ENCODE results near the gene WFDC12. TPM values are rescaled to one million over a fixed set of nuclear protein-coding genes. Genes with fewer than 3 reads are reported as not detected.
"Not testable (repeated sequence)": the region's sequence is repeated elsewhere in the genome, so short reads cannot be mapped to it uniquely, and the experiment has no call there.

The WFDC12 gene, protein sequence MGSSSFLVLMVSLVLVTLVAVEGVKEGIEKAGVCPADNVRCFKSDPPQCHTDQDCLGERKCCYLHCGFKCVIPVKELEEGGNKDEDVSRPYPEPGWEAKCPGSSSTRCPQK
- not detected in 2 replicates for total RNA-seq (2014; rRNA removed; shearing (Covaris generic))

DNA sequence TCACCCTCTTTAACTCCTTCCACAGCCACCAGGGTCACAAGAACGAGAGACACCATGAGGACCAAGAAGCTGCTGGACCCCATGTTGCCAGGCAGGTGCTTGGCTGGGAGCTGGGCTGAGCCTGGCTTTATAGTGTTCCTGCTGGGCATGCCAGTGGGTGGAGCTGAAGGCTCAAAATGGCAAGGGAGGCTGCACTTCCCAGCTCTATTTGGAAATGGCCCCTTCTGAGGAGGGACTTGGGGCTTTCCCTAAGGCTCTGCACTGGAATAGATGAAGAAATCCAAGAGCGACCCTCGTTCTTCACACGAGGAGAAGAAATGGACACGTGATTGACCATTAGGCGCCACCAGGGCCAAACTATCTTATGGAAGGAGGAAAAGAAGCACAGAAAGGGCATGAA lies at the start of gene WFDC12:
TSS of gene WFDC12 (minus strand) at position 101 of the 400 bp plus-strand sequence. CDS start at position 83, 18 bp downstream.
- no peak for DNase-seq (ENCODE audit: low spot score)

DNA sequence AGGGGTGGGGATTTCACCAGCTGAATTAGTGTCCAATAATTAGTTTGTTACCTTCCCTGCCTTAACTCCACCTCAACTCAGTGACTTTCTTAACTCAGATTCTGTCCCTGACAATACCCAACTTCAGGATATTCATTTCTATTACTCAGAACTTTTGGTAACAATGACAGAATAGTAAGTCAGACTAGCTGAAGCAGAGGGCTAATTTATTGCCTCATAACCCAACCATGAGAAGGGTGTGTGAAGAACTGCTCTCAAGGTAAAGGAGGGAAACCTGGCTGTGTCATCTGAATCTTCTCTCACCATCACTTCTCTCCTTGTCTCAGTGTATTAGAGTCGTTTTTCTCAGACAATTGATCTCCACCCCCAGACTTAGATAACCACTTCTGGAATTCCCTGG lies 49.3 kb upstream of the WFDC12 start:
- DNase-seq (ENCODE audit: low spot score), result no peak

DNA sequence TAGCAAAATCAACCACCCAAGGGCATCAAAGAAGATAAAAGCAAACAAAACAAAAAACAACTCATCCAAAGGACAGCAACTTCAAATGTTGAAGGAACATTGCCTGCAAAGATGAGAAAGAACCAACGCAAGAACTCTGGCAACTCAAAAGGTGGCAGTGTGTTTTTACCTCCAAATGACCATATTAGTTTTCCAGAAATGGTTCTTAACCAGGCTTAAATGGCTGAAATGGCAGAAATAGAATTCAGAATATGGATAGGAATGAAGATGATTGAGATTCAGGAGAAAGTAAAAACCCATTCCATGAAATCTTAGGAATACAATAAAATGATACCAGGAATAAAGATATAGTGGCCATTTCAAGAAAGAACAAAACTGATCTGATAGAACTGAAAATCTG lies 40.6 kb upstream of the WFDC12 start:
- no peak for DNase-seq (ENCODE audit: low spot score)

DNA sequence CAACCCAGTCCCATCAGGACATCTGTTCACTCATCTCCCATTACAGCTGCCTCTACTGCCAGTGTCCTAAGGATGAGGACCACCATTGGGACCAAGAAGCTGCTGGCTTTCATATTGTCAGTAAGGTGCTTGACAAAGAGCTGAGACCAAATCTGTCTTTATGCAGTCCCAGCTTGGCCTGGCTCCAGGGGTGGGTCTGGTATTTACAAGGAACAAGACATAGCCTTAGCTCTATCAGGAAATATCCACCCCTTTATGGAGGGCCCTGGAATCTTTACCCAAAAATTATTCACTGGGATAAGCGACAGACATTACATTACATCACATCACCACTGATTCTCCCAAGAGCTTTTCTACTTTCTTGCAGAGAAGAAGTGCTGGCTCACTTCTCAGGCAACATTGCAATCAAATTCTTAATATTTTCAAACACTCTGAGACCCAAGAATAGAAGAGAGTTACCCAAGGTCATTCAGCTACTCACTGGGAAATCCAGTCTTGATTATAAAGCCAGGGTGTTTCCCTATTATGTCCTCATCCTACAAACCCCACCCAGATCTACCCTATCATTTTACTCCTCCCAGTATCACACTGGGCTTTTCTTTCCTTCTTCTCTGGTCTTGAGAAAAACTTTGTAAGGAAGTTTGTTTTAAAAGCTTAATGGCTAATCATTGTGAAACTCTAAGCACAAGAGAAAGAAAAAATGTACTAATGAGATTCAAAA lies 39.0 kb upstream of the WFDC12 start:
- peak; percentile 70 for DNase-seq (ENCODE audit: low spot score)

DNA sequence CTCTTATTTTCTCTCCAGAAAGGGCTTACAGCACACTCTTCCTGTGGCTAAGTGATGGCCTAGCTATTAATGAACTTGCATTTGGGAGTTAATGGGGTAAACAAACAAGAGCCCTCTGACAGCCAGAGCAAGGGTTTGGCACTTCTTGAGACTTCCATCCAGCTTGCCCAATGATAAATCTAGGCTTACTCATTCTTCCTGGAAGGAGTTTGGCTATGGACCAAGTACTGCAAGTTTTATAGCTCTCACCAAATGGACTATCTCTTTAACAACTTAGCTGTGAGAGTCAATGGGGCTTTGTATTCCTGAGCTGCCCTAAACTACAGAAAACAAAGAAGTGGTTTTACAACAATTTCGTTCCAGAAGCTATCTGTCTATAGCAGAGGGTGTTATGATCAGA lies 33.7 kb upstream of the WFDC12 start:
- DNase-seq (ENCODE audit: low spot score), result peak; percentile 97

DNA sequence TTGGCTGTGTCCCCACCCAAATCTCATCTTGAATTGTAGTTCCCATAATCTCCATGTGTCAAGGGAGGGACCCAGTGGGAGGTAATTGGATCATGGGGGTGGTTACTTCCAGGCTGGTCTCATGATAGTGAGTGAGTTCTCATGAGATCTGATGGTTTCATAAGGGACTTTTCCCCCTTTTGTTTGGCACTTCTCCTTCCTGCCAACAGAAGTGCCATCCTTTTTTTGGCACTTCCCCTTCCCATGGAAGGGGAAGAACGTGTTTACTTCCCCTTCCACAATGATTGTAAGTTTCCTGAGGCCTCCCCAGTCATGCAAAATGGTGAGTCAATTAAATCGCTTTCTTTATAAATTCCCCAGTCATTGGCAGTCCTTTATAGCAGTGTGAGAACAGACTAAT lies 32.4 kb upstream of the WFDC12 start:
- no peak for DNase-seq (ENCODE audit: low spot score)

DNA sequence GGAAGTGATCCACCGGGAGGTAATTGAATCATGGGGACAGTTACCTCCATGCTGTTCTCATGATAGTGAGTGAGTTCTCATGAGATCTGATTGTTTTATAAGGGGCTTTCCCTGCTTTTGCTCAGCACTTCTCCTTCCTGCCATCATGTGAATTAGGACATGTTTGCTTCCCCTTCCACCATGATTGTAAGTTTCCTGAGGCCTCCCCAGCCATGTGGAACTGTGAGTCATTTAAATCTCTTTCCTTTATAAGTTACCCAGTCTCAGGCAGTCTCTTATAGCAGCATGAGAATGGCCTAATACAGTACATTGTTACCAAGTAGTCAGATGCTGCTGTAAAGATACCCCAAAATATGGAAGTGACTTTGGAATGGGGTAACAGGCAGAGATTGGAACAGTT lies 30.5 kb upstream of the WFDC12 start:
- DNase-seq (ENCODE audit: low spot score), result not testable (repeated sequence)

DNA sequence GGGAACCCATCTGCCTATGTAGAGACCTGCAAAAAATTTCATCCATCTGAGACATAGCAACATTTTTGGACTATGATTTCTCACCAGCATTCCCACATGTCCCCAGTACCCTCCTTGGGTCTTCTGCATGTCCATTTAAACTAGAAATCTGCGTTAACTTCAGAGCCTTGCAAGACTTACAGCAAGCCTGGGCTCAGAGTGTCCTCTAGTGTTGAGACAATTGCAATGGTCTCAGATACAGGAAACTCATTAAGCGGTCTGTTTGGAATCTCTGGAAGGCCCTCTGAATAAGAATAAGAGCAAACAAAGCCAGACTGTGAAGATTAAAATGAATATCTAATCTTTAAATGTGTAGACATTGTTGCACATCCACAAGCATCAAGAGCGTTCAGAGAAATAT lies 29.9 kb upstream of the WFDC12 start:
- DNase-seq (ENCODE audit: low spot score), result peak; percentile 11

DNA sequence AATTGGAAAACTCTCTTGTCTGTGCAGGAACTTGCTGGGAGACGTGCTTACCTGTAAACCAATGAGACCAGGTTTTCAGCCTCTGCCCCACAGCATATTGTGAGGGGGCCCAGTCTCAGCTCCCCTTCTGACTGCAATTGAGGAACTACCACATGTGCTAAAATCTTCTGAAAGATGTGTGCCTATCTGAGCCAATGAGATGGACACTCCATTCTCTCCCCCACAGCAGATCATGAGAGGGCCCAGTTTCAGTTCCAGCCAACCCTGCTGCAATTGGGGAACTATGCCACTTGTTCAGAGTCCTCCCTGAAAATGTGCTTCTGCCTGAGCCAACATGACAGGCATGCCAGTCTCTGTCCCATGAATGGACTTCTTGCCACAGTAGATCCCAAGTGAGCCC lies 29.5 kb upstream of the WFDC12 start:
- no peak for DNase-seq (ENCODE audit: low spot score)

DNA sequence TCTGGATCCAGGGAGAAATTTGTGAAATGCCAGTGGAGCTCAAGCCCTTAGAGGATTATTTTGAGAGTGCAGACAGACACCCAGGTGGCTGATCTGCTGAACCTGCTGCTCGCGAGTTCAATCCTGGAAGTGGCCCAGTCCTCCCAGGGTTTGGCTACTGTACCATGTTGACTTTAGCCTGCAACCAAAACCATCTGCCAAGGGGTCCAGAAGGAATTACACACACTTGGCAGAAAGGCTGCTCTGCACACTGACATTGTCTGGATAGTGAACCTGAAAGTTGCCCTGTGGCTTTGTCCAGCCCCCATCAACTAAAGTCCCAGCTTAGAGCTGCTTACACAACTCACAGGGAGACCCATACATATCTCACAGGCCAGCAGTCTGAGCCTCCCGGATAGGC lies 28.9 kb upstream of the WFDC12 start:
- no peak for DNase-seq (ENCODE audit: low spot score)

DNA sequence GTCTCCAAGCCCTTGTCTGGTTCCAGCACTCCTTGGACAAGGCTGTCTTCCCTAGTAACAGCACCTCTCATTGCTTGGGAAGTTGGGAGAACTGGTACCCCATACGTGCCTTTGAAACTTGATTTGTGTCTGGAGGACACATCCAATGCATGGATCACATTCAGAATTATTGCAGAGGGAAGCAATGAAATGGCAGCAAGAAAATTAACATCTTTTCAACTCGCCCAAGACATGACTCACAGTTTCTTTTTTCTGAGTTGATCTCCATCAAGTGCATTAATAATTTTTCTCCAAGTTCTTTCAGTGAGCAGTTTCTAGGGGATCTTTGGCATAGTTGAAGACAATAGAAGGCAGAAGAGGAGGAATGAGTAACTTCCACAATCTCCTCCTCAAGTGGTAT lies 28.1 kb upstream of the WFDC12 start:
- DNase-seq (ENCODE audit: low spot score), result no peak

DNA sequence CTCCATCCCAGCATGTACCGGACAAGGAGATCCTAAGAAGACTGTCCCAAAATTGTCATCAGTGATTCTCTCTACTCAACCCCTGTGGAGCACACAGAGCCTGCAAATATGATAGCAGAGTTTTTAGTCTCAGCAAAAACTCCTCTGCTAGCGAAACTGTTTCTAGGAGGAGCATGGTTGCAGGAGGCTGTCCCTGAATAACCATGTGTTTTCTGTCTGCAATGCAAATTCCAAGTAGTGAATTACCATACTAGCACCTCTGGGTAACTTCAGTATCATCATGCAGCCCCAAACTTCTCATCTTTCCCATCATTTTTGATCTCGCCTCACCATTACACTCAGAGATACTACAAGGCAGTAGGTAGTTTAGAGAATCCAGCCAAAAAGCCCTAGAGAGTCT lies 24.8 kb upstream of the WFDC12 start:
- DNase-seq (ENCODE audit: low spot score), result no peak

DNA sequence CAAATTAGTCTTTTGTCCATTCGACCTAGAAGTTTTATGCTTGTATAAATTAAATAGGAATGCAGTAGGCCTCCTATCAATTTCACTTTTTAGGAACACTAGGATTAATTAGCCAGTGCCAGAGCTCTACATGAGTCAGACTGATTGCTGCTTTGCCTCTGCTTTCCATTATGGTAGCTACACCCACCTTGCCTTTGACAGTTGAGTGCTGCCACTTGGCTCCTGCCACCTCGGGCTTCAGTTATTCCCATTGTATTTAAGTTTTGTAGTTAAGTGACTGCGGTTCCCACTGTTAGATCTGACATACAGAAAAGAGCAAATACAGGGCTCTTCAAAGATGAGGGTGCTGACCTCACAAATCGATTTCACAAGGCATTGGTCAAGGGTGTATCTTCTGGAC lies 16.6 kb upstream of the WFDC12 start:
- DNase-seq (ENCODE audit: low spot score), result no peak

DNA sequence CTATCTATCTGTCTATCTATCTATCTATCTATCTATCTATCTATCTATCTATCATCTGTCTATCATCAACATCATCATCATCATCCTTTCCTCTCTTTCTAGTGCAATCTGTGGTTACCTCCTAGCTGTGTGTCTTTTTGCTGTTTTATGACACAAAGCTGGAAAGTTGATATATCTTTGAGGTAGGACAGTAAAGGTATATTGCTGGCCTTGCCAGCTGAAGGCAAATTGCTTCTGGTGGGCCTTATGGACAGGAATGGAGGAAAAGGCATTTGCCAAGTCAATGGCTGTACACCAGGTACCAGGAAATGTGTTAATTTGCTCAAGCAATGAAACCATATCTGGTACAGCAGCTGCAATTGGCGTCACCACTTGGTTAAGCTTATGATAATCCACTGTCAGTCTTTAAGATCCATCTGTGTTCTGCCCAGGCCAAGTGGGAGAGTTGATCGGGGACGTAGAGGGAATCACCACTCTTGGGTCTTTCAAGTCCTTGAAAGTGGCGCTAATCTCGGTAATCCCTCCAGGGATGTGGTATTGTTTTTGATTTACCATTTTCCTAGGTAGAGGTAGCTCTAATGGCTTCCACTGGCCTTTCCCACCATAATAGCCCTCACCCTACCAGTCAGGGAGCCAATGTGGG lies 15.6 kb upstream of the WFDC12 start:
- DNase-seq (ENCODE audit: low spot score), result not testable (repeated sequence)

DNA sequence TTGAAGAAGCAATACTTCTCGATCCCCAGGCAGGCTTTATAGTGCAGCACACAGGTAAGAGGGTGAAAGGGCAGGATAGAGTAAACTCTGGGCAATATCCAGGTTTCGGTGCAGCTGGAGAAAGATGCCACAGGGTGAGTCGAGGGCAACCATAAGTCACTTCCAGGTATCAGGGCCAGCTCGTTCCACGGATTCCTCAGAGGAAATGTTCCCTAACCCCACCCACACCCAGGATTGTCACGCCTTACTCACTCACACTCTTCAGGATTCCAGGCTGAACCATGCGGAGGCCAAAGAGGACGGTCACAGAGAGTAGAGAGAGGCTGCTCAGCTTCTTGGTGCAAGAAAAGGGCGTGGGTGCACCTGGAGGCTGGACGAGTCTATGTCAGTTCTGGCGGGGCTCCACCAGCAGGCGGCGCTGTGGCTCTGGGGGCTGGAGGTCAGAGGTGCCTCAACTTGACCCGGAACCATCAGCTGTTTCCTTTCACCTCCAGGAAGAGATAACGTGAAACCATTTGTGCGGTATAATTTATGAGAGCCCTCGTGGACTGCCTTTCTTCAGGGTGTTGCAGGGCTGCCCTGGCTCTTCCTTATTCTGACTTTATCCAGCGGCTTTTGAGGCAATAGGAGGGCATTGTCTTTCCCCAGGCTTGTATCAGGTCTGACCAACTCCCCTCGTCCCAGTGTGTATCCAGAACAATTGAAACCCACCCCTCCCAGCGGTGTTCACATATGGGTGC lies 14.5 kb upstream of the WFDC12 start:
- DNase-seq (ENCODE audit: low spot score), result peak; percentile 90

DNA sequence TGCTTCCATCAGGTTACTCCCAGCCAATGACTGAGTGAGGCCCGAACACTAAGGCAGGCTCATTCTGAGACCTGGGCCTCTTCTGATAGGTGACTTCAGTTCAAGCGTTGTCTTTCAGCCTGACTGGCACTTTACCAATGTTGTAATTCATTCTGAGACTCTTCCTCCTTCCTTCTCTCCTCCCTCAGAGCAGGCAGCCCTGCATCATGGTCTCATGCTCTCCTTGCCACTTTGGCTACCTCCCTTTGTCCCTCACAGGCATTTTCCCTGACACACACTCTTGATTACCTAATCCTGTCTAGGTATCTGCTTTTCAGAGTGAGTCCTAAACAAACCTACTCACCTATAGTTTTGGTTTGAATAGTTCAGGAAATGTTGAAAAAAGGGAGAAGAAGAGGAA lies 12.6 kb upstream of the WFDC12 start:
- DNase-seq (ENCODE audit: low spot score), result no peak

DNA sequence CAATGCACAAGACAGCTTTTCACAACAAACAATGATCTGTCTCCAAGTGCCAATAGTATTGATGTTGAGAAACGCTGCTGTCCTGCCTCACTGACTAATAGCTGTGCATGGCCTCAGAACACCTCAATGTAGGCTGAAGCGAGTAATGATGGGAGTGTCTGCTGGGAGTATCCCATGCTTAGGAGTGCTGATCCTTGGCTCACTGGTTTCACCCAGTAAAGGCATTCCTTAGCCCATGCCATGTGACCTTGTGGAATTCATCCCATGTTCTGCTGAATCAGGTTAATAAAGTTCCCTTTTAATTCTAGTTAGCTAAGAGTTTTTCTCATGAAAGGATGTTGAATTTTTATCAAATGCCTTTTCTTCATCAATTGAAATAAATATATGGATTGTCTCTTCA lies 3.8 kb upstream of the WFDC12 start:
- DNase-seq (ENCODE audit: low spot score), result no peak

DNA sequence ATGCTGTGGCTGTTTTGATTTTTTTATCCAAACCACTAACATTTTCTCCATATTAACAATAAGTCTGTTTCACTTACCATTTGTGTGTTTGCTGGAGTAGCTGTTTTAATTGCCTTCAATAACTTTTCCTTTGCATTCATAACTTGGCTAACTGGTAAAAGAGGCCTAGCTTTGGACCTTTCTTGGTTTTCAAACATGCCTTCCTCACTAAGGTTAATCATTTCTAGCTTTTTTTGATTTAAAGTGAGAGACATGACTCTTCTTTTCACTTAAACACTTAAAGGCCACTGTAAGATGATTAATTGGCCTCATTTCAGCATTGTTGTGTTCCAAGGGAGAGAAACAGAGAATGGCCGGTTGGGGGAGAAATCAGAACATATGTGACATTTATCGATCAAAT lies 2.9 kb downstream of the WFDC12 start:
- no peak for DNase-seq (ENCODE audit: low spot score)

DNA sequence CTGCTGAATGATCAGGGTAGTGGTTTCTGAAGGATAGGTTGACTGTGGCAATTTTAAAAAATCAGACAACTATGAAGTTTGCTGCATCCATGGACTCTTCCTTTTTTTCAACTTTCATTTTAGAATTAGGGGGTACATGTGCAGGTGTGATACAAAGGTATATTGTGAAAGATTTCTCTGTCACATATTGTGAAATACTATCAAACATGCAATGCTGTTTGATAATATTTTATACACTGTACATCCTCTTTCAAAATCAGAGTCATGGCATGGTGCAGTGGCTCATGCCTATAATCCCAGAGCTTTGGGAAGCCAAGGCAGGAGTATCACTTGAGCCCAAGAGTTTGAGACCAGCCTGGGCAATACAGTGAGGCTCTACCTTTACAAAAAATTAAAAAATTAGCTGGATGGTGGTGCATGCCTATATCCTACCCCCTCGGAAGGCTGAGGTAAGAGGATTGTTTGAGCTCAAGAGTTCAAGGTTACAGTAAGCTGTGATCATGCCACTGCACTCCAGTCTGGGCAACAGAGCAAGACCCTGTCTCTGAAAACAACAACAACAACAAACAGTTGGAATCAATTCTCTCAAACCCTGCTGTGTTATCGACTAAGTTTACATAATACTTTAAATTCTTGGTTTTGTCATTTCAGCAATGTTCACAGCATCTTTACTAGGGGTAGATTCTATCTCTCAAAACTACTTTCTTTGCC lies 4.6 kb downstream of the WFDC12 start:
- DNase-seq (ENCODE audit: low spot score), result no peak

DNA sequence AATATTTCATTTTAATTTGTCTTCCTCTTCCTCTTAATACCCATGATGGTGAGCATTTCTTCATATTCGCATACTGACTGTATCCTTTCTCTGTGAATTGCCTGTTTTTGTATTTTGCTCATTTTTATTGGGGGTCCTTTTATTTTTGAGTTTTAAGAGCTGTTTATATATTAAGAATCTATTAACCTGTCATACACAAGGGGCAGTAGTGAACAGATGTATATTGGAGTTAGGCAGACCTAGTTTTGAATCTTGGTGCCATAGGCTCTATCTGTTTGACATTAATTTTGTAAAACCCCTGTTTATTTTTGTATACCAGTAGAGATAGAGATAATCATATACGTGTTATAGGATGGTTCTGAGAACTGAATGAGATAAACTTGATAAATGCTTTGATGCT lies 6.2 kb downstream of the WFDC12 start:
- DNase-seq (ENCODE audit: low spot score), result no peak

DNA sequence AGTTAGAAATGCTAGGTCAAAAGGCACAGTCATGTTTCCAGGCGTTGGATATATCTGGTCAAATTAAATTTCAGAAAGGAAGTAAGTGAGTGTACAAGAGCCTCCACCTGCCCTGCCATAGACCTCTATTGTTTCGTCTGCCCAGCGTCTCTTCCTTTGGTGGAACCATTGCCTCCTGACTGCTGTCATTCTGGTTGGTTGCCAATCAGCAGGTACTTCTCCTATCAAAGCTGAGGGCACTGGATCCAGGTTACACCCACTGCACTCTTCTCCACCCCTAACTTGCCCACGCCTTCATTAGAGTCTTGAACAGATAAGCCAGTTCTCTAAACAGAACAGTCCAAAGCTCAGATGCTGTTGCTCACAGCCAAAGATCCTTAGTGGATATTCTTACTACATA lies 6.7 kb downstream of the WFDC12 start:
- DNase-seq (ENCODE audit: low spot score), result peak; percentile 65

DNA sequence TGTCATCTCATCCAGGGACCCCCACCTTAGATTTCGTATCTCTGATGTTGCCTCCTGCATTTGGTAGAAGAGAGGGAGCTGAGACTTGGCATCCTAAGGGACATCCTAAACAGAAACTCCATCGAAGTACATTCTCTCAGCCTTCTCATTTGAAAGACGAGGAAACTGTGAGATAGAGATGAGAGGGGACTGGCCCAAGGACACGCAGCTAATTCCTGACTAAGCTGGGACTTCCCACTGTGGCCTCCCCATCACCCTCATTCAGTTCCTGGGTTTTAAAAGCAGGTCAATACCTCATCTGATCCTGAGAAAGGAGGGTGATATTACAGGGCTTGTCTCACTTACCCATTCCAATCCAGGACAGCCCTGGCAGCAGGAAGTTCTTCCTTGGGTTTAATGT lies 8.4 kb downstream of the WFDC12 start:
- no peak for DNase-seq (ENCODE audit: low spot score)

Measured in HT-29 (cell line).